ENCODE data around the gene RABEP2.

Gene RABEP2

DNA sequence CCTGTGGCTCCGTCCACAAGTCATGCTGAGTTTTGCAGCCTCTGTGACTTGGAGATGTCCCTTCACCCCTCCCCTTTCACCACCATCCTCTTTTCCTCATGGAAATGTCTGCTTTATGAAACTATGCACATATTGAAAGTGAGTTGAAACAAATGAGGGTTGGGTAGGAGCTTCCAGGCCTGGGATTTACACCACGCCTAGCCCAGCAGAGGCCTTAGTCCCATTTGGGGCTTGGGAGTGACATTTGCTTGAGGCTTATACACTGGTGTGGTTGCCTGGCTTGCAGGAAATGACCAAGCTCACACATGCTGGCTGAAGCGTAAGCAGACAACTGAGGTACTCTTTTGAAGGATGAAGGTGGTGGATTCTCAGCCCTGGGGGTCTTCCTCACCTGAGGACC is 39.0 kb upstream of the RABEP2 start:
- no peak overlapping the region for H3K4me3 ChIP-seq (replicated peaks; ENCODE audit: low read depth, low read length)
- no peak for DNase-seq (ENCODE audit: low read depth)
- TF ChIP-seq, protein P1, sequence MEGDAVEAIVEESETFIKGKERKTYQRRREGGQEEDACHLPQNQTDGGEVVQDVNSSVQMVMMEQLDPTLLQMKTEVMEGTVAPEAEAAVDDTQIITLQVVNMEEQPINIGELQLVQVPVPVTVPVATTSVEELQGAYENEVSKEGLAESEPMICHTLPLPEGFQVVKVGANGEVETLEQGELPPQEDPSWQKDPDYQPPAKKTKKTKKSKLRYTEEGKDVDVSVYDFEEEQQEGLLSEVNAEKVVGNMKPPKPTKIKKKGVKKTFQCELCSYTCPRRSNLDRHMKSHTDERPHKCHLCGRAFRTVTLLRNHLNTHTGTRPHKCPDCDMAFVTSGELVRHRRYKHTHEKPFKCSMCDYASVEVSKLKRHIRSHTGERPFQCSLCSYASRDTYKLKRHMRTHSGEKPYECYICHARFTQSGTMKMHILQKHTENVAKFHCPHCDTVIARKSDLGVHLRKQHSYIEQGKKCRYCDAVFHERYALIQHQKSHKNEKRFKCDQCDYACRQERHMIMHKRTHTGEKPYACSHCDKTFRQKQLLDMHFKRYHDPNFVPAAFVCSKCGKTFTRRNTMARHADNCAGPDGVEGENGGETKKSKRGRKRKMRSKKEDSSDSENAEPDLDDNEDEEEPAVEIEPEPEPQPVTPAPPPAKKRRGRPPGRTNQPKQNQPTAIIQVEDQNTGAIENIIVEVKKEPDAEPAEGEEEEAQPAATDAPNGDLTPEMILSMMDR (IDR thresholded peaks at IDR 0.05; ENCODE audit: low read length, missing control alignments) = no peak

DNA sequence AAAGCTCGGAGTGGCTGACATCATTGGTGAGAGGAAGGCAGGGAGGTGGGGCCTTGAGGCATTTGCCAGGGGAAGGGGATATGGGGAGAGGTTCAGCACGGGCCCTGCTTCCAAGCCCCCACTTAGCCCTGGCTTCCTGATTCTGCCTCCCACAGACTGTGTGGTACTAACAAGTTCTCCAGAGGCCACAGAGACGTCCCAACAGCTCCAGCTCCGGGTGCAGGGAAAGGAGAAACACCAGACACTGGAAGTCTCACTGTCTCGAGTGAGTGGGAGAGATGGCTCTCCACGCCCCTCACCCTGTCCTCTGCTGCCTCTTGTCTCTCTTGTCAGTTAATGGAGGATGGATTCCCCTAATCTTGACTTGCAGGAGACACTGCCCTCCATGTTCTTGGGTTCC is 33.8 kb upstream of the RABEP2 start:
- DNase-seq (ENCODE audit: low read depth) = no peak
- TF ChIP-seq, protein P1 (IDR thresholded peaks at IDR 0.05; ENCODE audit: low read length, missing control alignments) = no peak
- H3K4me3 ChIP-seq (replicated peaks; ENCODE audit: low read depth, low read length) = no peak overlapping the region

DNA sequence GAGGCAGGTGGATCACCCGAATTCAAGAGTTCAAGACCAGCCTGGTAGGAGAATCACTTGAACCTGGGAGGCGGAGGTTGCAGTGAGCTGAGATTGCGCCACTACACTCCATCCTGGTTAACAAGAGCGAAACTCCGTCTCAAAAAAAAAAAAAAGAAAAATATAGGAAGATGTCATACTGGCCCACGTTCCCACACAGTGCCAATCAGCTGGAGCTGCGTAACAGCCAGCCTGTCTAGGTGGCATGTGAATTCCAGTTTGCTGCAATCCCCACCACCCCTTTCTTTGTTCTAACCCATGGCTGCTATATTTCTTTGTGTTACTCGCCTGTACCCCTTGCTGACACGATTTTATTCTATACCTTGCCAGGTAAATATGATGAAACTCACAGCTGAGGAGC is 33.2 kb upstream of the RABEP2 start:
- TF ChIP-seq, protein P1 (IDR thresholded peaks at IDR 0.05; ENCODE audit: low read length, missing control alignments) = no peak
- no peak overlapping the region for H3K4me3 ChIP-seq (replicated peaks; ENCODE audit: low read depth, low read length)
- no peak for DNase-seq (ENCODE audit: low read depth)

DNA sequence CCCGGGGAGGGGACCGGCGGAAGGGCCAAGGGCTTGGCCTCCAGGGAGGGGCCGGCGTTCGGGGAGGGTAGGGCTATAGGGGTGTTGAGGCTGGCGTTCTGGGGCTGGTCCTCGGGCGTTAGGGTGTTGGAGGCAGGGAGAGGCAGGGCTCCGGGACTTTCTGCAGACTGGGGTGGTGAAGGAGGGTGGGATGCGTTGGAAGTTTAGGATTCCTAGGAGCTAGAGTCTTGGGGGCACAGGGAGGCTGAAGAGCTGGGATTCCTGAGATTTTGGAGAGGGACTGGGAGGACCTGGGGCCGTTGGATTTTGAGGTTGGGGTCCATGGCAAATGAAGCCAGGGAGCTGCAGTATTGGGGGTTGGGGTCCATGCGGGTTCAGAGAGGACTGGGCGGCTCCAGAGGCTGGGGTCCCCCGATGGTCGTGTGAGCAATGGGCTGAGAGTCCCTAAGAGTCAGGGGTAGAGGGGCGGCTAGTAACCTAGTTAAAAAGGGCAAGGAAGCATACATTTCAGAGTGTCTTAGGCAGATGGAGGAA is 26.4 kb upstream of the RABEP2 start:
- TF ChIP-seq, protein P1 (IDR thresholded peaks at IDR 0.05; ENCODE audit: low read length, missing control alignments) = no peak
- DNase-seq (ENCODE audit: low read depth) = no peak
- H3K4me3 ChIP-seq (replicated peaks; ENCODE audit: low read depth, low read length) = peak overlapping the region; percentile 80

DNA sequence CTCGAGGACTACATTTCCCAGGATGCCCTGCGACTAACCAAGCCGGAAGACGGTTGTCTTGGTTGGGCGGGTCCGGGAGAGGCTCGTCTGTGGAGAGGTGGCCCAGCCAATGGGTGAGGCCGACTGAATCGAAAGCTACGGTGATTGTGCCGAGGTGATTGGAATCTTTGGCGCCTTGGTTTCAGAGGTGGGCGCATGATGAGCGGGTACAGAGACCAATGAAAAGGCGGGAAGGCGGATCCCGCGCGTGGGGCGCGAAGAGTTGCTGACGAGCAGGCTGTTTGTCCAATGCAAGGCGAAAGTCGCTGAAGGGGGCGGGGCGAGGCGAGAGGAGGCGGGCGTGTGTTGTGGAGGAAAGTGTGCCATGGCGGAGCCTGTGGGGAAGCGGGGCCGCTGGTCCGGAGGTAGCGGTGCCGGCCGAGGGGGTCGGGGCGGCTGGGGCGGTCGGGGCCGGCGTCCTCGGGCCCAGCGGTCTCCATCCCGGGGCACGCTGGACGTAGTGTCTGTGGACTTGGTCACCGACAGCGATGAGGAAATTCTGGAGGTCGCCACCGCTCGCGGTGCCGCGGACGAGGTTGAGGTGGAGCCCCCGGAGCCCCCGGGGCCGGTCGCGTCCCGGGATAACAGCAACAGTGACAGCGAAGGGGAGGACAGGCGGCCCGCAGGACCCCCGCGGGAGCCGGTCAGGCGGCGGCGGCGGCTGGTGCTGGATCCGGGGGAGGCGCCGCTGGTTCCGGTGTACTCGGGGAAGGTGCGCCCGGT is 25.8 kb upstream of the RABEP2 start, which contains the start of gene NFATC2IP:
Gene NFATC2IP, plus strand, starts transcription at position 290 of the 762 bp plus-strand sequence. Its CDS starts 75 bp downstream, at position 365.
- peak within 1 kb of the TSS; percentile 80 for H3K4me3 ChIP-seq (replicated peaks; ENCODE audit: low read depth, low read length)
- TF ChIP-seq, protein P1 (IDR thresholded peaks at IDR 0.05; ENCODE audit: low read length, missing control alignments) = no peak
- peak; percentile 100 for DNase-seq (ENCODE audit: low read depth)

DNA sequence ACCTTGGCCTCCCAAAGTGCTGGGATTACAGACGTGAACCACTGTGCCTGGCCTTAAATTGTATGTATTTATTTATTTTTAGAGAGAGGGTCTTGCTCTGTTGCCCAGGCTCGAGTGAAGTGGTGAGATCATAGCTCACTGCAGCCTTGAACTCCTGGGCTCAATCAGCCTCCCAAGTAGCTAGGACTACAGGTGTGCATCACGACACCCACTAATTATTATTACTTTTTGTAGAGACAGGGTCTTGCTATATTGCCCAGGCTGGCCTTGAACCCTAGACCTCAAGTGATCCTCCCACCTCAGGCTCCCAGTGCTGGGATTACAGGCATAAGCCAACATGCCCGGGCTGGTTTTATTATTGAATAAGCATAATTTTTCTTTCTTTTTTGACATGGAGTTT is 21.6 kb upstream of the RABEP2 start:
- H3K4me3 ChIP-seq (replicated peaks; ENCODE audit: low read depth, low read length) = no peak overlapping the region

More for the DNA sequence above, 21.6 kb upstream of the RABEP2 start:
- TF ChIP-seq, protein P1 (IDR thresholded peaks at IDR 0.05; ENCODE audit: low read length, missing control alignments) = no peak
- no peak for DNase-seq (ENCODE audit: low read depth)
